ENCODE results near the gene ANK3. TPM values are rescaled to one million over a fixed set of nuclear protein-coding genes. Genes with fewer than 3 reads are reported as not detected.

Gene ANK3
- total RNA-seq, 1 experiment from 2014 or later: 15.3 TPM

GRCh38 chr10:60430836-60431597, 41.3 kb upstream of the ANK3 start (continued):
- TF ChIP-seq ZNF274 (IDR thresholded peaks at IDR 0.05; ENCODE audit: low read depth, low read length) (no peak), JUND (IDR thresholded peaks at IDR 0.05) (no peak), SP1 (IDR thresholded peaks at IDR 0.05; ENCODE audit: low read depth) (no peak), ELF1 (IDR thresholded peaks at IDR 0.05; ENCODE audit: borderline replicate concordance, low read depth) (no peak), POLR2A (IDR thresholded peaks at IDR 0.05; ENCODE audit: borderline replicate concordance, extremely low read depth, insufficient read depth, insufficient read length) (no peak), CBX3 (IDR thresholded peaks at IDR 0.05; ENCODE audit: low read depth) (no peak), MAX (IDR thresholded peaks at IDR 0.05) (no peak)

- Histone ChIP-seq H3K4me2 (ENCODE audit: low read length) (no peak overlapping the region), H3K79me2 (ENCODE audit: insufficient read depth, low read length) (no peaks in the 10 kb centered on the region), H3K9me2 (ENCODE audit: insufficient read depth) (no peaks in the 10 kb centered on the region), H3K36me3 (ENCODE audit: control insufficient read depth in 1 of 2, insufficient read depth in 2 of 2, low read length in 2 of 2) (no peaks in the 10 kb centered on the region), H4K20me1 (ENCODE audit: insufficient read depth) (no peaks in the 10 kb centered on the region), H3K9me3 (ENCODE audit: control insufficient read depth in 1 of 2, insufficient read depth in 1 of 2, low read depth in 1 of 2, low read length in 2 of 2) (no peaks in the 10 kb centered on the region), H3K27me3 (ENCODE audit: insufficient read depth, low read length) (no peaks in the 10 kb centered on the region), H3K27ac (ENCODE audit: low read depth, low read length) (no peak overlapping the region), H3K9ac (ENCODE audit: low read length) (no peak overlapping the region), H3K4me1 (ENCODE audit: control insufficient read depth in 1 of 2, insufficient read depth in 2 of 2, low read length in 2 of 2) (peaks cover 0 to 7% of the 10 kb centered on the region in 2 experiments; a peak in 1 of 4 replicates), H3K4me3 (replicated peaks in 1 of 2; ENCODE audit: low read depth in 1 of 2, low read length in 2 of 2) (no peak overlapping the region), H2AFZ (ENCODE audit: low read depth, low read length, poor library complexity, severe bottlenecking) (no peak overlapping the region)
- POLR2A ChIA-PET: no interaction called here
- no peak for DNase-seq (ENCODE audit: low read depth, low spot score)
- TF ChIP-seq SP1 (IDR thresholded peaks at IDR 0.05; ENCODE audit: low read depth) (no peak), ZNF274 (IDR thresholded peaks at IDR 0.05; ENCODE audit: low read depth, low read length) (no peak), POLR2A (IDR thresholded peaks at IDR 0.05; ENCODE audit: borderline replicate concordance, extremely low read depth, insufficient read depth, insufficient read length) (no peak), JUND (IDR thresholded peaks at IDR 0.05) (no peak), CTCF (IDR thresholded peaks at IDR 0.05 in 2 of 3, conservative IDR thresholded peaks at IDR 0.05 in 1 of 3; ENCODE audit: borderline replicate concordance in 1 of 3, insufficient read depth in 1 of 3, low read depth in 2 of 3, low read length in 2 of 3) (no peak), ZFX (IDR thresholded peaks at IDR 0.05) (no peak), POLR2AphosphoS5 (IDR thresholded peaks at IDR 0.05; ENCODE audit: low read depth, low read length) (no peak), ZBTB33 (IDR thresholded peaks at IDR 0.05; ENCODE audit: extremely low read depth, insufficient replicate concordance, low read length) (no peak), SIN3A (IDR thresholded peaks at IDR 0.05; ENCODE audit: low read depth) (no peak), EZH2phosphoT487 (IDR thresholded peaks at IDR 0.05; ENCODE audit: borderline replicate concordance) (no peak)
- ATAC-seq: no peak
- BruUV-seq (replicated peaks): no TSS peak
- intact Hi-C loops (cut with micrococcal nuclease): loop anchor here (5.0 to 10.0 kb wide), 3 partner anchors 93 to 803 kb away; no protein-coding TSS in a partner anchor
- CTCF ChIA-PET: no interaction called here
- RAD21 ChIA-PET (ENCODE audit: low non-redundant PET in 1 of 2, low total read pairs in 2 of 2, uncharacterized antibody in 2 of 2, unreplicated experiment in 2 of 2): no interaction called here
Observed at GRCh38 chr10:60430017-60430416, 40.3 kb upstream of the ANK3 start.
